BJ (cell line): ENCODE measurements around the gene PLEKHG3. TPM values are rescaled to one million over a fixed set of nuclear protein-coding genes. Genes with fewer than 3 reads are reported as not detected.
"Not testable (repeated sequence)": the region's sequence is repeated elsewhere in the genome, so short reads cannot be mapped to it uniquely, and the experiment has no call there.

Experiments
- CTCF ChIA-PET: fragments of 350-600 bp; formaldehyde crosslinking; extraction: SDS; loops from one replicate; lab custom pipeline; 2021; ENCODE audit warnings: antibody characterized with exemption, inconsistent platforms; lab: Yijun Ruan, JAX
- POLR2A ChIA-PET: fragments of 300-600 bp; sonication (Branson Sonifier 250); formaldehyde crosslinking; extraction: SDS; loops from one replicate; lab custom pipeline; 2021; ENCODE audit warnings: antibody characterized with exemption; lab: Charles Lee
- DNase-seq: peaks from one replicate; pipeline ENCODE4 v3.0.0-alpha.2; 2011; ENCODE audit warnings: low read depth
- H3K27me3 ChIP-seq: 2 replicates; pipeline ENCODE4 v1.6.0; 2011; ENCODE audit warnings: low read length; ENCODE audit not compliant: control insufficient read depth, insufficient read depth
- H3K36me3 ChIP-seq: 2 replicates; pipeline ENCODE4 v1.5.1; 2011; ENCODE audit warnings: low read length; ENCODE audit not compliant: control insufficient read depth, insufficient read depth
- H3K4me3 ChIP-seq: 2 replicates; pipeline ENCODE4 v1.5.1; 2011; ENCODE audit warnings: low read depth, mild to moderate bottlenecking, control low read depth, low read length
- CTCF ChIP-seq: IDR thresholded peaks from 2 replicates; pipeline ENCODE4 v1.5.1; 2011; ENCODE audit warnings: low read depth, mild to moderate bottlenecking, control low read depth, inconsistent platforms, low read length, moderate library complexity; ENCODE audit not compliant: insufficient read depth
- polyA minus RNA-seq: library from RNA; depleted of rRNA, polyadenylated mRNA; stranded (reverse); fragments of >200 nt; gene quantifications from 2 replicates; pipeline ENCODE4 v1.2.3, GENCODE V29; 2011; rRNA and poly(A)+ RNA removed
- polyA plus RNA-seq: library from polyadenylated mRNA; depleted of rRNA; stranded (reverse); fragments of >200 nt; gene quantifications from 2 replicates; pipeline ENCODE4 v1.2.3, GENCODE V29; 2011; rRNA removed

PLEKHG3 gene
- polyA plus RNA-seq, result 7.1 and 12.4 TPM in 2 replicates
- polyA minus RNA-seq, result 10.7 and 17.3 TPM in 2 replicates

GRCh38 chr14:64704143-64704742, at the start of gene PLEKHG3:
PLEKHG3 (plus strand) TSS chr14:64704424; CDS start chr14:64727632, 23,208 bp downstream.
- ChIA-PET POLR2A (no interaction called here), CTCF (interaction anchor here (0.8 to 2.9 kb wide), 7 partner anchors 11 to 188 kb away, joined by 3 to 9 read pairs (median 5); no protein-coding TSS in a partner anchor)
- DNase-seq, result no peak
- no peaks in the 10 kb centered on the region for H3K36me3 ChIP-seq
- no peak for TF ChIP-seq CTCF
- H3K4me3 ChIP-seq, result peak within 1 kb of the TSS; percentile 86
- peaks cover 5% of the 10 kb centered on the region; the same call in 1 of the 2 replicates for H3K27me3 ChIP-seq

- CTCF ChIA-PET, result interaction anchor here (0.6 to 2.6 kb wide), 9 partner anchors 10 to 234 kb away, joined by 3 to 7 read pairs (median 3); partner anchors contain the start of gene HSPA2
Observed at GRCh38 chr14:64654901-64655300, 49.3 kb upstream of the PLEKHG3 start.

GRCh38 chr14:64656986-64657385, 47.2 kb upstream of the PLEKHG3 start:
- ChIA-PET CTCF (no interaction called here), POLR2A (no interaction called here)
- no peak for DNase-seq
- Histone ChIP-seq H3K27me3 (no peaks in the 10 kb centered on the region), H3K4me3 (no peak overlapping the region), H3K36me3 (no peaks in the 10 kb centered on the region)
- no peak for TF ChIP-seq CTCF

More at GRCh38 chr14:64654901-64655300, 49.3 kb upstream of the PLEKHG3 start:
- Histone ChIP-seq H3K36me3 (no peaks in the 10 kb centered on the region), H3K4me3 (no peak overlapping the region), H3K27me3 (no peaks in the 10 kb centered on the region)
- POLR2A ChIA-PET, result interaction anchor here (1.3 kb wide), 1 partner anchor 115 kb away, joined by 4 read pairs; the partner anchor contains the start of gene HSPA2
- DNase-seq, result no peak
- no peak for TF ChIP-seq CTCF

- no peak overlapping the region for H3K4me3 ChIP-seq
- H3K36me3 ChIP-seq, result no peaks in the 10 kb centered on the region
- H3K27me3 ChIP-seq, result no peaks in the 10 kb centered on the region
- POLR2A ChIA-PET, result no interaction called here
- no peak for TF ChIP-seq CTCF
- no peak for DNase-seq
- CTCF ChIA-PET, result interaction anchor here (1.2 kb wide), 1 partner anchor 19 kb away, joined by 3 read pairs; no protein-coding TSS in a partner anchor
Observed at GRCh38 chr14:64658201-64658600, 46.0 kb upstream of the PLEKHG3 start.

- POLR2A ChIA-PET, DNase-seq, H3K27me3 ChIP-seq, H3K36me3 ChIP-seq, H3K4me3 ChIP-seq: not testable (repeated sequence)
- CTCF ChIA-PET, result interaction anchor here (1.2 kb wide), 2 partner anchors 19 to 118 kb away, joined by 3 read pairs; partner anchors contain the start of gene HSPA2
Observed at GRCh38 chr14:64658700-64659264, 45.4 kb upstream of the PLEKHG3 start.
